NB4 (cell line): ENCODE measurements around the gene CLDND2.

Source experiments
- CTCF ChIP-seq: IDR thresholded peaks from one replicate; pipeline ENCODE4 v1.5.1; 2012; ENCODE audit warnings: low read depth, low read length
- MAX ChIP-seq: IDR thresholded peaks from 2 replicates; pipeline ENCODE4 v1.6.1; 2011; ENCODE audit warnings: low read depth, low read length

- TF ChIP-seq CTCF, result no peak
- TF ChIP-seq MAX, result no peak
These were observed 6.9 kb upstream of the CLDND2 start for GRCh38 chr19:51375504-51376221.
